GM10266 (cell line): Measurements from ENCODE around the gene INAFM2.

Experiments used
- DNase-seq: peaks from one replicate; pipeline ENCODE4 v3.0.0; 2012; ENCODE audit errors: extremely low spot score
- CTCF ChIP-seq: IDR thresholded peaks from 2 replicates; pipeline ENCODE4 v1.5.1; 2012; ENCODE audit warnings: mild to moderate bottlenecking, low read depth; ENCODE audit not compliant: control insufficient read depth, insufficient read depth; ENCODE audit errors: missing control alignments

The INAFM2 gene

GRCh38 chr15:40357723-40358470 is 34.4 kb downstream of the INAFM2 start, which contains the start of gene DISP2:
Gene DISP2 (plus strand): TSS chr15:40358219. CDS start chr15:40358322, 103 bp downstream.
- DNase-seq = peak; percentile 99
- TF ChIP-seq CTCF = no peak

- DNase-seq = no peak
Measured at GRCh38 chr15:40358471-40359353, 35.2 kb downstream of the INAFM2 start.

GRCh38 chr15:40360015-40360414 is 36.5 kb downstream of the INAFM2 start:
- DNase-seq = no peak

More at GRCh38 chr15:40358471-40359353, 35.2 kb downstream of the INAFM2 start:
- TF ChIP-seq CTCF = peak; percentile 3

DNA sequence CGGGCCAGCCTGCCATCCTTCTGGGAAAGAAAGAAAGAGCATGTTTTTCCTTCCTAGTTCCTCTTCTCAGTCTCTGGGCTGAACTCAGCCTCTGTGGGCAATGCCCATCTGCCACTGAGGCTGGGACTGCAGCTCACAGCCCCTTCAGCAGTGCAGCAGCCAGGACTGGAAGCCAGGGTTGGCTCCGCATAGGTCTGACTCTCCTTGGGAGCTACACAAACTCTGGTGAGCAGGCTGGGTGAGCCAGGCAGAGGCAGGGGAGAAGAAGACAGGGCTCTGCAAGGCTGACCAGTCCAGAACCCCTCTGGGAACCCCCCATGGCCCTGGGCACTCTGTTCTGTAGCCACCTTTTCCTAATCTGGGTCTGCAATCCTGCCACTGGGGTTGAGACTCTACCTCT is 38.1 kb downstream of the INAFM2 start:
- DNase-seq = no peak
- no peak for TF ChIP-seq CTCF

More at GRCh38 chr15:40360015-40360414, 36.5 kb downstream of the INAFM2 start:
- TF ChIP-seq CTCF = no peak

GRCh38 chr15:40363611-40364010 is 40.1 kb downstream of the INAFM2 start:
- TF ChIP-seq CTCF = no peak
- no peak for DNase-seq

DNA sequence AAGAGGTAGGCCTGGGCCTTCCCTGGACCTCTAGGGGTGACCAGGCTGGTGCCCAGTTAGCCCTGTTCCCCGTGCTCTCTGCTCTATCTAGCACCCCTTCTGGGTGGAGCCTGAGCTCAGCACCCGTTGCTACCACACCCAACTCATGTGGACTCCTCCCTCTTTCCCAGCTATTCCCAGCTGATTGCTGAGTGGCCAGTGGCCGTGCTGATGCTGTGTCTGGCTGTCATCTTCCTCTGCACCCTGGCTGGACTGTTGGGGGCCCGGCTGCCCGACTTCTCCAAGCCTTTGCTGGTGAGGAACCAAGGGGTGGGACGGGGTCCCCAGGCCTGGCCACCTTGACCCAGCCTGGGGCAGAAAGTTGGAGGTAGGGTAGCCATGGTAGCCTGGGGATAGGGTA is 40.8 kb downstream of the INAFM2 start:
- no peak for DNase-seq
- TF ChIP-seq CTCF = no peak
